ENCODE data around the gene ARMH2. TPM values are rescaled to one million over a fixed set of nuclear protein-coding genes. Genes with fewer than 3 reads are reported as not detected.
A peak's percentile ranks its signal among the peaks of the same experiment; 100 is the strongest.
"Not testable (repeated sequence)": the region's sequence is repeated elsewhere in the genome, so short reads cannot be mapped to it uniquely, and the experiment has no call there.

ARMH2 gene
- total RNA-seq, 1 donor from 2014 or later, result not detected

GRCh38 chr6:24768361-24768760 is 30.4 kb downstream of the ARMH2 start:
- ATAC-seq, result no peak
- intact Hi-C loops (cut with DNase I), result no loop called here
- DNase-seq (ENCODE audit: low spot score), result no peak

GRCh38 chr6:24766680-24767462 is 31.8 kb downstream of the ARMH2 start:
- intact Hi-C loops (cut with DNase I), result no loop called here
- no peak for DNase-seq (ENCODE audit: low spot score)
- no peak for ATAC-seq

- intact Hi-C loops (cut with DNase I); ATAC-seq; DNase-seq (ENCODE audit: low spot score): not testable (repeated sequence)
These were observed 32.7 kb downstream of the ARMH2 start for GRCh38 chr6:24765968-24766367.

- intact Hi-C loops (cut with DNase I); DNase-seq (ENCODE audit: low spot score); ATAC-seq: not testable (repeated sequence)
These were observed 33.6 kb downstream of the ARMH2 start for GRCh38 chr6:24764833-24765828.

- intact Hi-C loops (cut with DNase I), result no loop called here
- ATAC-seq, result no peak
- no peak for DNase-seq (ENCODE audit: low spot score)
These were observed 35.1 kb downstream of the ARMH2 start for GRCh38 chr6:24763578-24763977.

- ATAC-seq, result no peak
- intact Hi-C loops (cut with DNase I), result no loop called here
- DNase-seq (ENCODE audit: low spot score), result no peak
These were observed 36.9 kb downstream of the ARMH2 start for GRCh38 chr6:24761851-24762250.

GRCh38 chr6:24761193-24761835 is 37.4 kb downstream of the ARMH2 start:
- ATAC-seq, result peak; percentile 24
- intact Hi-C loops (cut with DNase I), result no loop called here

GRCh38 chr6:24760210-24760609 is 38.5 kb downstream of the ARMH2 start:
- DNase-seq (ENCODE audit: low spot score), result no peak
- intact Hi-C loops (cut with DNase I), result no loop called here
- ATAC-seq, result no peak

More at GRCh38 chr6:24761193-24761835, 37.4 kb downstream of the ARMH2 start:
- no peak for DNase-seq (ENCODE audit: low spot score)

- intact Hi-C loops (cut with DNase I), result no loop called here
- DNase-seq (ENCODE audit: low spot score) (no peak), ATAC-seq (no peak)
These were observed 39.0 kb downstream of the ARMH2 start for GRCh38 chr6:24759718-24760117.

GRCh38 chr6:24757611-24758010 is 41.1 kb downstream of the ARMH2 start:
- ATAC-seq, result no peak
- intact Hi-C loops (cut with DNase I), result no loop called here
- no peak for DNase-seq (ENCODE audit: low spot score)

- DNase-seq (ENCODE audit: low spot score), result no peak
- ATAC-seq, result no peak
- intact Hi-C loops (cut with DNase I), result no loop called here
These were observed 43.4 kb downstream of the ARMH2 start for GRCh38 chr6:24755279-24755678.

- ATAC-seq; DNase-seq (ENCODE audit: low spot score); intact Hi-C loops (cut with DNase I): not testable (repeated sequence)
These were observed 44.3 kb downstream of the ARMH2 start for GRCh38 chr6:24754378-24754777.

- DNase-seq (ENCODE audit: low spot score) (no peak), ATAC-seq (no peak)
- intact Hi-C loops (cut with DNase I), result no loop called here
These were observed 45.2 kb downstream of the ARMH2 start for GRCh38 chr6:24753545-24753944.

GRCh38 chr6:24752917-24753492 is 45.7 kb downstream of the ARMH2 start:
- DNase-seq (ENCODE audit: low spot score) (no peak), ATAC-seq (no peak)
- intact Hi-C loops (cut with DNase I), result no loop called here

GRCh38 chr6:24752503-24752902 is 46.2 kb downstream of the ARMH2 start:
- no peak for DNase-seq (ENCODE audit: low spot score)
- no peak for ATAC-seq
- intact Hi-C loops (cut with DNase I), result no loop called here

- intact Hi-C loops (cut with DNase I); DNase-seq (ENCODE audit: low spot score); ATAC-seq: not testable (repeated sequence)
These were observed 47.8 kb downstream of the ARMH2 start for GRCh38 chr6:24750878-24751277.

- DNase-seq (ENCODE audit: low spot score) (no peak), ATAC-seq (peak; percentile 22)
- intact Hi-C loops (cut with DNase I), result no loop called here
These were observed 49.4 kb downstream of the ARMH2 start for GRCh38 chr6:24749297-24749696.

Data from sciatic nerve (tissue), 2 donors.